Measurements from ENCODE around the gene OR8G5. TPM values are rescaled to one million over a fixed set of nuclear protein-coding genes. Genes with fewer than 3 reads are reported as not detected.

OR8G5 gene
- total RNA-seq, 1 experiment from 2014 or later = 0.26 TPM

- Histone ChIP-seq H3F3A (ENCODE audit: low read length, unreplicated experiment) (no peaks in the 10 kb centered on the region), H3K27ac (ENCODE audit: low read length) (no peak overlapping the region), H3K9me3 (ENCODE audit: low read length) (no peaks in the 10 kb centered on the region), H3K36me3 (ENCODE audit: low read depth, low read length) (no peaks in the 10 kb centered on the region), H3K4me2 (ENCODE audit: low read length) (no peak overlapping the region), H3K27me3 (ENCODE audit: low read length) (peaks cover 48% of the 10 kb centered on the region), H4K20me1 (ENCODE audit: low read length) (no peaks in the 10 kb centered on the region), H3K9me2 (replicated peaks; ENCODE audit: low read length) (no peaks in the 10 kb centered on the region), H3K4me1 (ENCODE audit: insufficient read depth, low read length) (no peaks in the 10 kb centered on the region), H3K79me2 (ENCODE audit: low read length) (no peaks in the 10 kb centered on the region), H3K4me3 (ENCODE audit: low read length) (no peak overlapping the region), H3K9ac (ENCODE audit: low read length) (no peak overlapping the region), H2AFZ (ENCODE audit: low read length) (no peak overlapping the region)
- DNase-seq (no peak), ATAC-seq (no peak)
- BruUV-seq (replicated peaks) = no TSS peak
- ChIA-PET POLR2A (ENCODE audit: unreplicated experiment) (no interaction called here), CTCF (no interaction called here)
- TF ChIP-seq EZH2phosphoT487 (IDR thresholded peaks at IDR 0.05; ENCODE audit: borderline replicate concordance, low read length) (no peak), EZH2 (IDR thresholded peaks at IDR 0.05; ENCODE audit: low read length, unreplicated experiment) (no peak), CTCF (conservative IDR thresholded peaks at IDR 0.05; ENCODE audit: low read depth, low read length) (no peak)
- intact Hi-C loops (cut with micrococcal nuclease) = no loop called here
These were observed 30.7 kb upstream of the OR8G5 start for GRCh38 chr11:124225471-124225870.

DNA sequence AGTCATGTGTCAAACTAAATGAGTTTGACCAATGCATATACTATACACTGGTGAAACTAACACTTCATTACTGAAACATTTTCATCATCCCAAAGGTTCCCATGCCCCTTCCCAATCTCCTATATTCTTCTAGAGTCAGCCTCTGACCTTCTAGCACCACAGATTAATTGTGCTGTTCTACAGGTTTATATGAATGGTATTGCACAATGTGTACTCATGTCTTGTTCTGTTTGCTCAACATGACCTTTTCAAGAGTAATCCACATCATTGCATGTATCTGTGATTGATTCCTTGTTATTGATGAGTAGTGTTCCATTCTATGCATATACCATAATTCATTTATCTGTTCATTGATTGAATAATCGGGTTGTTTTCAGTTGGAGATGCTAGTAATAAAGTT, 22.8 kb upstream of the OR8G5 start:
- BruUV-seq (replicated peaks) = no TSS peak
- intact Hi-C loops (cut with micrococcal nuclease) = no loop called here
- DNase-seq (no peak), ATAC-seq (no peak)
- Histone ChIP-seq H3K4me3 (ENCODE audit: low read length) (no peak overlapping the region), H3K27me3 (ENCODE audit: low read length) (peaks cover 7% of the 10 kb centered on the region), H3K4me2 (ENCODE audit: low read length) (no peak overlapping the region), H3K27ac (ENCODE audit: low read length) (no peak overlapping the region), H3K79me2 (ENCODE audit: low read length) (no peaks in the 10 kb centered on the region), H3K9me3 (ENCODE audit: low read length) (no peaks in the 10 kb centered on the region), H3K4me1 (ENCODE audit: insufficient read depth, low read length) (no peaks in the 10 kb centered on the region), H4K20me1 (ENCODE audit: low read length) (no peaks in the 10 kb centered on the region), H3K9me2 (replicated peaks; ENCODE audit: low read length) (no peaks in the 10 kb centered on the region), H3K36me3 (ENCODE audit: low read depth, low read length) (no peaks in the 10 kb centered on the region), H3K9ac (ENCODE audit: low read length) (no peak overlapping the region), H3F3A (ENCODE audit: low read length, unreplicated experiment) (no peaks in the 10 kb centered on the region), H2AFZ (ENCODE audit: low read length) (no peak overlapping the region)
- no peak for TF ChIP-seq EZH2phosphoT487 (IDR thresholded peaks at IDR 0.05; ENCODE audit: borderline replicate concordance, low read length)
- no peak for TF ChIP-seq CTCF (conservative IDR thresholded peaks at IDR 0.05; ENCODE audit: low read depth, low read length)
- TF ChIP-seq EZH2 (IDR thresholded peaks at IDR 0.05; ENCODE audit: low read length, unreplicated experiment) = no peak
- POLR2A ChIA-PET (ENCODE audit: unreplicated experiment) = no interaction called here
- CTCF ChIA-PET = no interaction called here

DNA sequence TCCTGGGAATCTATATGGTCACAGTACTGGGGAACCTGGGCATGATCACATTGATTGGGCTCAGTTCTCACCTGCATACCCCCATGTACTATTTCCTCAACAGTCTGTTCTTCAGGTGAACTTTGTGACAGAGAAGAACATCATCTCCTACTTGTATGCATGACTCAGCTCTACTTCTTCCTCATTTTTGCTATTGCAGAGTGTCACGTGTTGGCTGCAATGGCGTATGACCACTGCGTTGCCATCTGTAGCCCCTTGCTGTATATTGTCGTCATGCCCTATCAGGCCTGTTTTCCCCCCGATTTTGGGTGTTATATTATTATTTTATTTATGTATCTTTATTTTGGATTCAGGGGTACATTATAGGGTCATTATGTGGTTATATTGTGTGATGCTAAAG, 17.7 kb upstream of the OR8G5 start:
- TF ChIP-seq CTCF (conservative IDR thresholded peaks at IDR 0.05; ENCODE audit: low read depth, low read length) = no peak
- ATAC-seq (no peak), DNase-seq (no peak)
- H4K20me1 ChIP-seq (ENCODE audit: low read length) = no peaks in the 10 kb centered on the region
- no peaks in the 10 kb centered on the region for H3K9me3 ChIP-seq (ENCODE audit: low read length)
- no peaks in the 10 kb centered on the region for H3K79me2 ChIP-seq (ENCODE audit: low read length)
- no peak overlapping the region for H3K4me3 ChIP-seq (ENCODE audit: low read length)
- BruUV-seq (replicated peaks) = no TSS peak
- POLR2A ChIA-PET (ENCODE audit: unreplicated experiment) = no interaction called here
- CTCF ChIA-PET = no interaction called here
- H3K9ac ChIP-seq (ENCODE audit: low read length) = no peak overlapping the region
- H2AFZ ChIP-seq (ENCODE audit: low read length) = no peak overlapping the region
- H3K9me2 ChIP-seq (replicated peaks; ENCODE audit: low read length) = no peaks in the 10 kb centered on the region
- no peaks in the 10 kb centered on the region for H3K4me1 ChIP-seq (ENCODE audit: insufficient read depth, low read length)
- H3K36me3 ChIP-seq (ENCODE audit: low read depth, low read length) = no peaks in the 10 kb centered on the region
- no peaks in the 10 kb centered on the region for H3K27me3 ChIP-seq (ENCODE audit: low read length)
- intact Hi-C loops (cut with micrococcal nuclease) = no loop called here
- no peak overlapping the region for H3K27ac ChIP-seq (ENCODE audit: low read length)
- no peaks in the 10 kb centered on the region for H3F3A ChIP-seq (ENCODE audit: low read length, unreplicated experiment)
- H3K4me2 ChIP-seq (ENCODE audit: low read length) = no peak overlapping the region

Data from PC-3 (cell line).